SK-N-SH (cell line): ENCODE data around the gene ZNF837. TPM values are rescaled to one million over a fixed set of nuclear protein-coding genes. Genes with fewer than 3 reads are reported as not detected.
A peak's percentile ranks its signal among the peaks of the same experiment; 100 is the strongest.

Experiments used
- CHD2 ChIP-seq: fragments of 150-350 bp; IDR thresholded peaks from 2 replicates; pipeline ENCODE4 v1.6.1; 2018; ENCODE audit warnings: low read length; ENCODE audit not compliant: partially characterized antibody
- CTCF ChIP-seq: fragments of 200-600 bp; sonication (generic); IDR thresholded peaks from 2 replicates; pipeline ENCODE4 v1.6.1; 2017; ENCODE audit warnings: antibody characterized with exemption, mild to moderate bottlenecking, moderate library complexity
- ELF1 ChIP-seq: IDR thresholded peaks from 2 replicates; pipeline ENCODE4 v1.4.0; 2012
- EZH2phosphoT487 ChIP-seq: fragments of 200-600 bp; sonication (generic); IDR thresholded peaks from 2 replicates; pipeline ENCODE4 v1.6.1; 2017; ENCODE audit warnings: low read depth, mixed run types, mild to moderate bottlenecking, antibody characterized with exemption, moderate library complexity, borderline replicate concordance
- FOXJ3 ChIP-seq: sonication (generic); formaldehyde crosslinking; IDR thresholded peaks from 2 replicates; pipeline ENCODE4 v1.5.1; 2020; ENCODE audit warnings: mild to moderate bottlenecking, missing genetic modification reagents
- FOXM1 ChIP-seq: IDR thresholded peaks from 2 replicates; pipeline ENCODE4 v1.4.0; 2012; ENCODE audit warnings: low read depth, mild to moderate bottlenecking
- GATA2 ChIP-seq: sonication (generic); formaldehyde crosslinking; IDR thresholded peaks from 2 replicates; pipeline ENCODE4 v1.5.0; 2020; ENCODE audit warnings: mild to moderate bottlenecking, missing genetic modification reagents
- MEF2A ChIP-seq: IDR thresholded peaks from 2 replicates; pipeline ENCODE4 v1.4.0; 2012; ENCODE audit warnings: low read depth, borderline replicate concordance
- POLR2AphosphoS5 ChIP-seq: IDR thresholded peaks from 2 replicates; pipeline ENCODE4 v1.6.1; 2012; ENCODE audit warnings: low read depth, low read length
- RFX5 ChIP-seq: IDR thresholded peaks from 2 replicates; pipeline ENCODE4 v1.6.1; 2012; ENCODE audit warnings: mild to moderate bottlenecking, improper control_type of control experiment, low read length
- RXRA ChIP-seq: IDR thresholded peaks from 2 replicates; pipeline ENCODE4 v1.4.0; 2012; ENCODE audit warnings: low read depth, mild to moderate bottlenecking, borderline replicate concordance
- TAF1 ChIP-seq: IDR thresholded peaks from 2 replicates; pipeline ENCODE4 v1.6.1; 2012; ENCODE audit warnings: low read depth, mild to moderate bottlenecking, low read length, moderate library complexity, borderline replicate concordance
- USF1 ChIP-seq: IDR thresholded peaks from 2 replicates; pipeline ENCODE4 v1.4.0; 2012; ENCODE audit warnings: low read depth, borderline replicate concordance
- USF2 ChIP-seq: fragments of 150-350 bp; IDR thresholded peaks from 2 replicates; pipeline ENCODE4 v1.6.1; 2017; ENCODE audit warnings: antibody characterized with exemption, low read length, low read depth, borderline replicate concordance
- YY1 ChIP-seq: IDR thresholded peaks from 2 replicates; pipeline ENCODE4 v1.4.0; 2012; ENCODE audit warnings: low read depth, mild to moderate bottlenecking
- ZBTB33 ChIP-seq: IDR thresholded peaks from 2 replicates; pipeline ENCODE4 v1.4.0; 2012; ENCODE audit warnings: low read depth, borderline replicate concordance
- polyA plus RNA-seq, 3 experiments: library from polyadenylated mRNA; depleted of rRNA; stranded (reverse); fragments of >200 nt; gene quantifications; 2 replicates each; pipeline ENCODE4 v1.2.3, GENCODE V29; 2012

Gene ZNF837
- polyA plus RNA-seq, 1 of the 3 experiments (the other 2 are of a cell fraction) = 1.6 TPM

DNA sequence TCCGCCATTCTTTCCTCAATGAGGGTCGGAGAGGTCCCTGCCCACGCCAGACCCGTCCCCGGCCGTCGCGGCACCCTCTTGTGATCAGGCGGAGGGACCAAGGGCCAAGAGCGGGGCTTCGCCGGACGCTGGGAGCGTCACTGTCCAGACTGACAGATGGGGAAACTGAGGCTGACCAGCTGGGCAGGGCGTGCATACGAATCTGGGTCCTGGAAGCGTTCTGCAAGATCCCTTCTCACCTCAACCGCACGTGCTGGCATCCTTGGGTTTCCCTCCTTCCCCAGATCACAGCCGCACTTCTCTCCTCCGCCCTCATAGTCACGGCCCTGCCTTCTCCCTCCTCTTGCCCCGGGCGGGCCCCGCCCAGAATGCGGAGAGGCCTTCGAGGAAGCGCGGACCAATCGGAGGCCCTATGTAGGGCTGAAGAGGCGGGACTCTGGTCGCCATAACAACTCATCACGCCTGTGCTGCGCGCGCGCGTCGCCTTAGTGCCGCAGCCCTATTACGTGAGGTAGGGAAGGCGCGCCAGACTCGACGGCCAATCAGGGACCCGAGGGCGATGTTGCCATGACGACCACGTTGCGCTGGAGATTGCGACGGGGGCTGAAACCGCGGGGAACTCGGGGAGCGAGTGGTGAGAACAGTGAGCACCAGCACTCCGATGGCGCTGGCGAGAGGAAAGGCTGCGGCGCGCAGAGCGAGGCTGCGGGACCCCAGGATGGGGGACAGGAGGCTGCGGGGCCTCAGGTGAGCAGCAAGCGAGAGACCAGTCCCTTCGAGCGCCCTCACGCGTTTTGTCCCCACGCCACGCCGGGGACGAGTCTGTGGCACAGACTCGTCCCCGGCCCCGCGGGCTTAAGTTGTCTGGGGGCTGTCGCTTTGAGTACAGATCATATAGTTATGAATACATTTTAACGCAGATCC, 20.3 kb upstream of the ZNF837 start (continued):
- TF ChIP-seq CHD2 (peak; percentile 59), FOXJ3 (CRISPR knock-in tag) (no peak), MEF2A (no peak), POLR2AphosphoS5 (peak; percentile 50), ELF1 (no peak), YY1 (no peak), USF2 (no peak), RXRA (no peak), USF1 (no peak), GATA2 (CRISPR knock-in tag) (no peak), ZBTB33 (no peak), TAF1 (peak; percentile 75; the same call in 1 of the 2 replicates), FOXM1 (no peak), CTCF (0 out of 2 replicates have a peak, but pooled peaks have one; percentile 10), RFX5 (peak; percentile 99), EZH2phosphoT487 (no peak)
